HepG2 (cell line): ENCODE measurements around the gene ZIM2. TPM values are rescaled to one million over a fixed set of nuclear protein-coding genes. Genes with fewer than 3 reads are reported as not detected.

Source experiments
- ASH2L ChIP-seq: fragments of 300-600, 200-600 bp; sonication (generic); IDR thresholded peaks from 2 replicates; pipeline ENCODE4 v1.7.0; 2017; ENCODE audit warnings: low read depth, mild to moderate bottlenecking, moderate library complexity, mixed read lengths, low read length; ENCODE audit not compliant: insufficient read length
- ATF3 ChIP-seq: sonication (generic); formaldehyde crosslinking; IDR thresholded peaks from 2 replicates; pipeline ENCODE4 v1.4.0; 2020; ENCODE audit warnings: missing genetic modification reagents
- CSRNP1 ChIP-seq: sonication (generic); formaldehyde crosslinking; IDR thresholded peaks from 2 replicates; pipeline ENCODE4 v1.8.1; 2023; ENCODE audit warnings: mild to moderate bottlenecking, missing genetic modification reagents
- FIP1L1 ChIP-seq: fragments of 200-400 bp; formaldehyde crosslinking; IDR thresholded peaks from 2 replicates; pipeline ENCODE4 v1.6.1; 2018; ENCODE audit warnings: low read depth, mild to moderate bottlenecking, low read length, moderate library complexity, borderline replicate concordance; ENCODE audit not compliant: insufficient read depth
- FOXA3 ChIP-seq: IDR thresholded peaks from 2 replicates; pipeline ENCODE4 v1.6.1; 2016; ENCODE audit warnings: missing genetic modification reagents, missing compliant biosample characterization
- HES4 ChIP-seq: sonication (generic); formaldehyde crosslinking; IDR thresholded peaks from 2 replicates; pipeline ENCODE4 v1.9.0; 2021; ENCODE audit warnings: mild to moderate bottlenecking, missing genetic modification reagents, borderline replicate concordance
- HOXA7 ChIP-seq: sonication (generic); formaldehyde crosslinking; IDR thresholded peaks from 2 replicates; pipeline ENCODE4 v1.8.1; 2022; ENCODE audit warnings: mild to moderate bottlenecking, missing genetic modification reagents, moderate library complexity
- JUNB ChIP-seq: sonication (generic); formaldehyde crosslinking; IDR thresholded peaks from 2 replicates; pipeline ENCODE4 v1.8.0; 2022; ENCODE audit warnings: missing genetic modification reagents, mild to moderate bottlenecking, borderline replicate concordance
- MBD4 ChIP-seq: IDR thresholded peaks from 2 replicates; pipeline ENCODE4 v1.6.1; 2012; ENCODE audit warnings: low read length, inconsistent platforms, borderline replicate concordance
- MED13 ChIP-seq: sonication (generic); formaldehyde crosslinking; IDR thresholded peaks from 2 replicates; pipeline ENCODE4 v1.5.0; 2020; ENCODE audit warnings: missing genetic modification reagents
- NCOA5 ChIP-seq: sonication (generic); formaldehyde crosslinking; IDR thresholded peaks from 2 replicates; pipeline ENCODE4 v1.4.0; 2020; ENCODE audit warnings: missing genetic modification reagents
- NR2F2 ChIP-seq: IDR thresholded peaks from 2 replicates; pipeline ENCODE4 v1.6.1; 2012; ENCODE audit warnings: low read depth, inconsistent platforms, borderline replicate concordance
- NR2F6 ChIP-seq, 2 experiments: IDR thresholded peaks; 2 replicates each; pipeline ENCODE4 v1.6.1; 2016; ENCODE audit warnings: antibody characterized with exemption in 1 of 2, mild to moderate bottlenecking in 1 of 2
- RAD21 ChIP-seq: fragments of 450-650 bp; formaldehyde crosslinking; IDR thresholded peaks from 2 replicates; pipeline ENCODE4 v1.5.0; 2020; ENCODE audit warnings: mild to moderate bottlenecking
- REPIN1 ChIP-seq: sonication (generic); formaldehyde crosslinking; IDR thresholded peaks from 2 replicates; pipeline ENCODE4 v1.8.0; 2022; ENCODE audit warnings: missing genetic modification reagents, low read depth, mild to moderate bottlenecking, borderline replicate concordance
- SSRP1 ChIP-seq: IDR thresholded peaks from 2 replicates; pipeline ENCODE4 v1.6.1; 2016; ENCODE audit warnings: control low read depth
- TIGD3 ChIP-seq: sonication (generic); formaldehyde crosslinking; IDR thresholded peaks from 2 replicates; pipeline ENCODE4 v1.5.1; 2020; ENCODE audit warnings: mild to moderate bottlenecking, missing genetic modification reagents, borderline replicate concordance
- ZBTB26 ChIP-seq: IDR thresholded peaks from 2 replicates; pipeline ENCODE4 v1.6.1; 2016; ENCODE audit warnings: missing compliant biosample characterization, missing genetic modification reagents, borderline replicate concordance
- ZBTB38 ChIP-seq: sonication (generic); formaldehyde crosslinking; IDR thresholded peaks from 2 replicates; pipeline ENCODE4 v1.5.1; 2020; ENCODE audit warnings: mild to moderate bottlenecking, missing genetic modification reagents
- ZNF296 ChIP-seq: sonication (generic); formaldehyde crosslinking; conservative IDR thresholded peaks from 2 replicates; pipeline ENCODE4 v1.5.0; 2020; ENCODE audit warnings: mild to moderate bottlenecking, missing genetic modification reagents
- ZNF432 ChIP-seq: sonication (generic); formaldehyde crosslinking; IDR thresholded peaks from 2 replicates; pipeline ENCODE4 v1.5.0; 2020; ENCODE audit warnings: missing genetic modification reagents, mild to moderate bottlenecking, borderline replicate concordance
- ZNF496 ChIP-seq: sonication (generic); formaldehyde crosslinking; IDR thresholded peaks from 2 replicates; pipeline ENCODE4 v1.8.1; 2023; ENCODE audit warnings: mild to moderate bottlenecking, moderate library complexity, missing genetic modification reagents; ENCODE audit not compliant: insufficient replicate concordance
- ZNF549 ChIP-seq: sonication (generic); formaldehyde crosslinking; IDR thresholded peaks from 2 replicates; pipeline ENCODE4 v1.5.0; 2020; ENCODE audit warnings: missing genetic modification reagents
- ZNF564 ChIP-seq: sonication (generic); formaldehyde crosslinking; IDR thresholded peaks from 2 replicates; pipeline ENCODE4 v1.8.1; 2023; ENCODE audit warnings: mild to moderate bottlenecking, missing genetic modification reagents
- ZNF572 ChIP-seq: sonication (generic); formaldehyde crosslinking; IDR thresholded peaks from 2 replicates; pipeline ENCODE4 v1.5.1; 2020; ENCODE audit warnings: mild to moderate bottlenecking, missing genetic modification reagents
- ZNF639 ChIP-seq: conservative IDR thresholded peaks from 2 replicates; pipeline ENCODE4 v1.6.1; 2018; ENCODE audit warnings: missing genetic modification reagents
- polyA plus RNA-seq, 8 experiments: library from polyadenylated mRNA; depleted of rRNA in 3 of 8; stranded (reverse) in 7 of 8; unstranded in 1 of 8; fragments of >200 nt; fragmentation: Illumina TruSeq in 4 of 8; extraction: Trizol in 4 of 8; gene quantifications; 2 replicates each; pipeline versions ENCODE4 v1.2.1 to v1.2.3, GENCODE V29; 2011 to 2016; ENCODE audit warnings: low read depth in 4 of 8, missing spikeins in 1 of 8, mixed read lengths in 1 of 8; ENCODE audit not compliant: insufficient read depth in 1 of 8
- total RNA-seq, 5 experiments: library from RNA; depleted of rRNA; stranded (reverse); fragments of >200 nt; fragmentation: Illumina TruSeq; extraction: Trizol; gene quantifications; 2 replicates each; pipeline ENCODE4 v1.2.3, GENCODE V29; 2016; ENCODE audit warnings: low read depth in 1 of 5

The ZIM2 gene
- total and polyA plus RNA-seq, 2 of the 13 experiments (the other 11 are each of a cell fraction or from before 2014, with no cell fraction given) = 7.2 to 10.3 TPM

- no peak for TF ChIP-seq MBD4
- TF ChIP-seq REPIN1 (CRISPR knock-in tag) = no peak
- no peak for TF ChIP-seq ZBTB26 (CRISPR knock-in tag)
- no peak for TF ChIP-seq FOXA3
- no peak for TF ChIP-seq RAD21 (CRISPR knock-in tag)
- no peak for TF ChIP-seq JUNB (CRISPR knock-in tag)
- TF ChIP-seq NR2F6 (IDR thresholded peaks at IDR 0.05) = peak; percentile 30; the same call in 1 of the 2 replicates
- TF ChIP-seq NR2F6 (CRISPR knock-in tag; IDR thresholded peaks at IDR 0.05) = peak; percentile 43; the same call in 1 of the 2 replicates
- TF ChIP-seq ZNF549 = no peak
- peak; percentile 19; the same call in 1 of the 2 replicates for TF ChIP-seq NR2F2
- no peak for TF ChIP-seq CSRNP1 (CRISPR knock-in tag)
- TF ChIP-seq ZNF432 (CRISPR knock-in tag) = no peak
- no peak for TF ChIP-seq ZNF296
- TF ChIP-seq ATF3 (CRISPR knock-in tag) = no peak
- TF ChIP-seq HES4 (CRISPR knock-in tag) = no peak
- TF ChIP-seq SSRP1 (CRISPR knock-in tag) = peak; percentile 78; the same call in 1 of the 2 replicates
- TF ChIP-seq TIGD3 (CRISPR knock-in tag) = no peak
- TF ChIP-seq ASH2L = peak; percentile 21
- no peak for TF ChIP-seq HOXA7 (CRISPR knock-in tag)
- TF ChIP-seq ZNF564 (CRISPR knock-in tag) = no peak
- no peak for TF ChIP-seq FIP1L1
- TF ChIP-seq NCOA5 (CRISPR knock-in tag) = no peak
- TF ChIP-seq ZNF639 = no peak
- no peak for TF ChIP-seq ZNF572 (CRISPR knock-in tag)
- TF ChIP-seq MED13 (CRISPR knock-in tag) = no peak
- TF ChIP-seq ZNF496 (CRISPR knock-in tag) = no peak
- TF ChIP-seq ZBTB38 = no peak
Measured at GRCh38 chr19:56832352-56832928, 8.1 kb downstream of the ZIM2 start (continued).
